Activated CD4-positive, alpha-beta T cell treated with anti-CD3 and anti-CD28 coated beads, Interleukin-10, Interleukin-2, amounts not matched to agents 100 ng/mL and 50 ng/mL, durations not matched to agents 16 hours and 8 hours (primary cell): Measurements from ENCODE around the gene CEMIP.

Source experiments
- DNase-seq: peaks from one replicate; pipeline ENCODE4 v3.0.0-alpha.2; 2020

CEMIP gene

GRCh38 chr15:80823995-80824394, 44.8 kb downstream of the CEMIP start:
- DNase-seq = no peak

GRCh38 chr15:80825361-80826030, 46.3 kb downstream of the CEMIP start:
- DNase-seq = no peak

DNA sequence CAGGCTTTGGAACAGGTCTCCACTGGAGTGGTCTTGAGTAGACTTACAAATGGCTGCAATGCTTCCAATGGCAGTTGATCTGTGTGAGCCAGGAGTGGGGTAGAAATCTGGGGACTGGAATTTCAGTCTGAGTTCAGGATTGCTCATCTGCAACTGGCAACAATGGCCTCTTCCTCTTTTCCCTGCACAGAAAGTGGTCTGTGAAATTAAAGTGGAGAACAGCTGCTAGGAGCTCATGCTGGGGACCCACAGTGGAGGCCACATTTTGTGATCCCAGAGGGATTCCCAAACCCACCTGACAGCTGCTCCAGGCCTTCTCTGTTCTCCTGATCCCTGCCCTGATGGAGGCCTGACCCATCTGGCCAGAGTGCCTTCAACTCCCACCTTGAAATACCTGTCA, 49.6 kb downstream of the CEMIP start:
- DNase-seq = no peak

DNA sequence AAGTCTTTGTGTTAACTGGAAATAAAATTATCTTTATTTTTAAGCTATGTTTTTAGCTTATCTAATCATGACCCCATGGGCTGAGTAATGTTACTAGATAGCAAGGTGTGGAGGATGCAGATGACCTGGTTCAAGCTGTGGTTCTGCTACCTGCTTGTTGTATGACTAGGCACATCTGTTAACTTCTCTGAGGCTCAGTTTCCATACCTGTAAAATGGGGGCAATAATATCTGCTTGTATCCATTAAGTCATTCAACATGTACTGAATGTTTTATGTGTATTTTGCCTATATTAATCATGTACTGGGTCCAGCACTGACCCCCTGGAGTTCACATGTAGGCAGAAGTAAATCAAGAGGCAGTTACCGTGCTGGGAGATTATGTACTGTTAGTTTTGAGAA, 51.5 kb downstream of the CEMIP start:
- DNase-seq = no peak

- no peak for DNase-seq
Observed at GRCh38 chr15:80831192-80831591, 52.0 kb downstream of the CEMIP start.

DNA sequence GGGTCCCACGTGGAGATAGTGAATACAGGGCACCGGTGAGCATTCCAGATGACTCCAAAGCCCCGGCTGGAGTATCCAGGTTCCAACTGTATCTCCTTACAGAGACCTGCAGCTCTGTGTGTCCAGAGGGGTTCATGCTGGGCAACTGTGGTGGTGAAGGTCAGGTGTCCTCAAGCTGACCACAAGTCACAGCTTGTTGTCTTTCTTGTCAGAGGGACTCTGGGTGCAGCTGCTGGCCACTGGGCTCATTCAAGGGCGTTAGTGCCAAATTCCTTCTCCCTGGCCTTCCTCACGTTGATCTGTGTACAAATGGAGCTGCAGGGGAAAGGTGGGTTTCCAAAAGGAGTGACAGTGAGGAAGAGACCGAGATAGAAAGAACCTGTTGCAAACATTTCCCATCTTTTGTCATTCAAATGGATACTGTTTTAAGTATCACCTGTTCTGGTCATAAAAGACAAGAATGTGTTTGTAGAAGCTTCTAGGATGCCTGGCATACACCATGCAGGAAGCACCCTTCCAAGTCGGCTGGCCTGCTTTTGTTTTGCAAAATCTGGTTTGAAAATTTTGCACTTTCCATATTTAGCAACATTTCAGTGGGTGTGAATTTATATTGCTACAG, 52.5 kb downstream of the CEMIP start:
- no peak for DNase-seq

- DNase-seq = no peak
Observed at GRCh38 chr15:80832686-80833085, 53.5 kb downstream of the CEMIP start.

DNA sequence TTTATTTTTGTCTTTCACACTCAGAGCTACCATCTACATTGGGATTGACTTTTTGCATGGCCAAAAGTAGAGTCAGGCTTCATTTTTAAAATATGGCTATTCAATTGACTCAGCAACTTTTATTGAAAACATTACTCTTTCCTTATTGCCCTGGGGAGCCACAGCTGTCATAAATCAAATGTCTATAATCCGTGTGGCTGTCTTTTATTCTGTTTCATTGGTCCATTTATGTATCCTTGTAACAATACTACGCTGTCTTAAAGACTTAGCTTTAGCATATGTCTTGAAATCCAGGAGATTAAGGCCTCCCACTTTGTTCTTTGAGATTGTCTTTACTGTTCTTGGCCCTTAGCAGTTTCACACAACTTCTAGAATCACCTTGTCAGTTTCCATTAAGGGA, 55.2 kb downstream of the CEMIP start:
- DNase-seq = no peak

DNA sequence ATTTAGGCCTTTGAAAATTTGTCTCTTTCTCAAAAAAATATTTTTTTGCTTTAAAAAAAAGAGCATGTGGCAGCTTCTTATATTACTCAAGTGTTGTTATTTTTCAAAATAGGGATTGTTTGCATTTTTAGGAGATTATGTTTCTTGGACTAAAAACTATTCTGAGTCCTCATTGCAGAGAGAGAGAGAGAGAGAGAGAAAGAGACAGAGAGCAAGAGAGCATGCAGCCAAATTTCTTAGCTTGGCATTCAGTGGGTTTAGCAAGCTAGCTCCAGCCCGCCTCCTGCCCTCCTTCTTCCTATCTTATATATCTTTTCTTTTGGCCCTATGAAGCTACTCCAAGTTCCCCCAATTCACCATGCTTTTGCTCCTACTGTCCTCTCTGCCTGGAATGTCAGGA, 55.7 kb downstream of the CEMIP start:
- DNase-seq = no peak

DNA sequence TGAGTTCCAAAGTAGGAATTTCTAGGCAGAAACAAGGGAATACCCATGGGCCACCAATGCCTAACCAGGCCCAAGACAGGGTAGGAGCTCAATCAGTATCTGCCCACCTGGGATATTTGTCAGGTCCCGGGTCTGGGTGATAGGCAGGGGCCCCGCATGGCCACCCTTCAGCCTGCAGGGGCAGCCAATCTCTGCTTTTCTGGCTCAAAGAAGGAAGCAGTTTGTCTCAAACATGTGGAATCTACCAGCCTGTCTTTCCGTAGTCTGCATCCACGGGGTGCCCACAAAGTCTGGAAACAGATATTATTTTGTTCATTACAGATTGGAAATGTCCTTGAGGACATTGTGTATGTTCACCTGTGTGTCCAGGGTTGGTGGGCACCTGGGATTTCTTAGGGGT, 56.2 kb downstream of the CEMIP start:
- no peak for DNase-seq

GRCh38 chr15:80836223-80836622, 57.1 kb downstream of the CEMIP start:
- no peak for DNase-seq

DNA sequence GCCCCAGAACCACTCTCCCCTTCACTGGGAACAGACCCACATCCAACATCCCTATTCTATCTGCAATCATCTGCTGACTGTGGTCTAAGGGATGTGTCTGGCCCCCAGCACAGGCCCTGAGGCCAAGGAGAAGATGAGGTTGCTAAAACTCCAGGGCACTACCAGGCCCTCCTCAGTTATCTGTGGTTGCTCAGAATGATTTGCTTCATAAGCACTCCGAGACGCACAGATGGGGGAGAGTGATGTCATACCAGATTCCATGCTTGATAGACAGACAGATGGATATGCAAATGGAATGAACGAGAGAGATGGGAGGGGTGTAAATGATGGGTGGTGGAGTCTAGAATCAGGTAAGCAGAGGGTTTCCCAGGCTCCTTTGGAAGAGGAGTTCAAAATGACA, 57.8 kb downstream of the CEMIP start:
- no peak for DNase-seq

DNA sequence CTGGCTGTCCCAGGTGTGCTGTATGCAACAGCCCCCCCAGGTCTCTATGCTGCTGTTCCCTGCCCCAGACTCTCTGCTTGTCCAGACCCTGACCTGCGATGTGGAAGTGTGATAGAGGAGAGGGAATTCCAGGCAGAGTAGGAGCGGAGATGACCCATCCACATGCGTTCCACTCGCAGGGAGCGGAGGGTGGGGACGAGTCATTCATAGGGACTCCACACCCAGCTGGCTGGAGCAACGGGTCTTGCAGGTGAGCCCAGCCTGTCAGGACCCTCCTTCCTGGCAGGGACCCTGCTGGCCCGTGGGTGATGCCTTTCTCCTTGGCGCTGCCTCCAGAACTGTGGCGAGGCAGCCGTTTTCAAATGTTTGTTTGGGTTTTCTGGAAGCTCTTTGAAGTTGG, 58.8 kb downstream of the CEMIP start:
- no peak for DNase-seq

DNA sequence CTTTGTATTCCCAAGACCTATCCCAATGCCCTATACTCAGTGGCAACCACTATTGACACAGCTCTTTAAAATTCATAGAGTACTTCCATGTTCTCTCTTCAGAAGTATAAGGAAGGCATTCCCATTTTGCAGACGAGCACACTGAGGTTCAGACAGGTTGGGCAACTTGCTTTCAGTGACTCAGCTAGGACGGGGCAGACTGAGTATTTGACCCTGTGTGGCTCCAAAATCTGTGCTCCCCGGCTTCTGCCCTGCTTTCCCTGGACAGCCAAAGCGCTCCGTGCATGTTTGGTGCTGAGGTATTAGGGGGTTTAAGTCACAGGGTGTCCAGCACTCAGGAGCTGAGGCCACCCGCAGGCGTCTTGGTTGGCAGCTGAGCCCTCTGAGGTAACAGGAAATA, 59.5 kb downstream of the CEMIP start:
- no peak for DNase-seq

GRCh38 chr15:80839764-80840130, 60.6 kb downstream of the CEMIP start:
- DNase-seq = no peak

- no peak for DNase-seq
Observed at GRCh38 chr15:80840182-80841130, 61.3 kb downstream of the CEMIP start.

- no peak for DNase-seq
Observed at GRCh38 chr15:80841541-80841940, 62.4 kb downstream of the CEMIP start.

DNA sequence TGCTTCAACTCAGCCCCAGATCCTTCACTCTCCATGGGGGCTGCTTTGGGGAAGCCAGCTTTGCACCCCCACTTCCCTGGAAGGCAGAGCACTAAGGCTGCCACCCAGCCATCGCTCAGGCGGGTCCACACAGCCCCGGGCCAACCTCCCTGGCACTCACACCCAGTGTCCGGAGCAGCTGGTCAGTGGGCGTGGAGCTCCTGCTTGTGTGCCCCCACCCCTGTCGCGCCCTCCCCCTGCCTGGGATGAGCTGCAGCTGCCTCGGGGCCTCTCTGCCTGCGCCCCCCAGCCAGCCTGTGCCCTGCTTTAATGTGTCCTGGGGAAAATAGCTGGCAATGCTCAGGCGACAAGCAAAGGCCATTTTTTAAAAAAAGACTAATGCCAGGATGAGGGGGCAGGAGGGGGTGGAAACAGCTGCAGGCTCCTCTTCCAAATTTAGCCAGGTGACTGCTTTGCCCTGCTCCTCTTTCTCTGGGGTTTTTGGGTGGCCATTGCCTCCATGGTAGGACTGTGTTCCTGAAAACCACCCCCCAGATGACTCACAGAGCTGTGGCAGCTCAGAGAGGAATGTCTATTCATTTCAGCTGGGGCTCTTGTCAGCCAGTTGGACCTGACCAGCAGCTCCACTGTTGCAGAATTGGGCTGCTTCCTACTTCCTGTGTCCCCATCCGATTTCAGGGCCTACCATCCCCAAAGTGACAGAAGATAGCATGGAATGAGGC, 65.0 kb downstream of the CEMIP start:
- DNase-seq = no peak

- DNase-seq = no peak
Observed at GRCh38 chr15:80846031-80846815, 67.1 kb downstream of the CEMIP start.

GRCh38 chr15:80849308-80849707, 70.1 kb downstream of the CEMIP start:
- no peak for DNase-seq

GRCh38 chr15:80850941-80851451, 71.8 kb downstream of the CEMIP start:
- no peak for DNase-seq

DNA sequence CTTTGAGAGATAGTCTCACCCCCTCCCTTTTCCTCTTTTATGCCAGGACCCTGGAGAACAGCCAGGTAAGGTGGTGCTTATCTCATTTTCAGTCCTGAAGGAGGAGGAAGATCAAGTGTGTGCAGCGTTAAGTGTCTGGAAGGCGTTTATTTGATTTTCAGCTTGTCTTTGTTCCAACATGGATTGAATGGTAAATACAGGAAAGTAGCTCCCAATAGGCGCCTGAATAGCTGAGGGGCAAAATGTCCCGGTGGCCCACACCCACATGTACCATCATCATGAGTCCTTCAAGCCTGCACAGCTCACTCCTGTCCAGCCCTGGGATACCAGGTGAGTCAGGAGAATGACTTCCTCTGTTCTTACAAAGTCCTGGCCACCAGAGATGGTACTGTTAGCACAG, 73.5 kb downstream of the CEMIP start:
- no peak for DNase-seq
